Endothelial cell of umbilical vein (primary cell): ENCODE measurements around the gene CMSS1. TPM values are rescaled to one million over a fixed set of nuclear protein-coding genes. Genes with fewer than 3 reads are reported as not detected.

Source experiments
- BruUV-seq: library from RNA; stranded (reverse); fragments of 400-500 nt; replicated peaks from 2 replicates; lab custom pipeline; 2021; lab: Mats Ljungman, UMichigan
- CTCF ChIA-PET: fragments of 300-600, 350-600 bp; sonication (Branson Sonifier 250); formaldehyde crosslinking; loops from one replicate; lab custom pipeline; 2021; ENCODE audit warnings: antibody characterized with exemption, inconsistent platforms; lab: Charles Lee
- POLR2A ChIA-PET: fragments of 300-600, 350-600 bp; sonication (Branson Sonifier 250); formaldehyde crosslinking; loops from one replicate; lab custom pipeline; 2021; ENCODE audit warnings: antibody characterized with exemption, inconsistent platforms; lab: Charles Lee
- DNase-seq: peaks from one replicate; pipeline ENCODE4 v3.0.0-alpha.2; 2011; ENCODE audit warnings: low read depth, low spot score
- FAIRE-seq: peaks from 2 replicates; lab custom pipeline; 2011; peaks lifted over from hg19 to GRCh38; lab: Jason Lieb, UNC
- H2AFZ ChIP-seq: 2 replicates; pipeline ENCODE4 v1.6.0; 2012; ENCODE audit warnings: low read depth, low read length, control low read depth, inconsistent platforms
- H3K27ac ChIP-seq: 2 replicates; pipeline ENCODE4 v1.5.1; 2011; ENCODE audit warnings: low read depth, mild to moderate bottlenecking, control low read depth, low read length, moderate library complexity; ENCODE audit not compliant: insufficient read depth
- H3K27me3 ChIP-seq, 2 experiments: 2 replicates each; pipeline versions ENCODE4 v1.6.0 to v1.6.1; 2011; ENCODE audit warnings: low read length in 2 of 2, mixed read lengths in 1 of 2; ENCODE audit not compliant: control insufficient read depth in 2 of 2, insufficient read depth in 2 of 2
- H3K36me3 ChIP-seq, 2 experiments: 2 replicates in 1 of 2; 3 replicates in 1 of 2; pipeline ENCODE4 v1.5.1; 2011; ENCODE audit warnings: low read length in 2 of 2, mild to moderate bottlenecking in 1 of 2, moderate library complexity in 1 of 2; ENCODE audit not compliant: control insufficient read depth in 2 of 2, insufficient read depth in 2 of 2; ENCODE audit errors: extremely low read depth in 1 of 2
- H3K4me1 ChIP-seq: 3 replicates; pipeline ENCODE4 v1.5.1; 2011; ENCODE audit warnings: mild to moderate bottlenecking, low read length; ENCODE audit not compliant: control insufficient read depth, insufficient read depth; ENCODE audit errors: extremely low read depth
- H3K4me2 ChIP-seq: 2 replicates; pipeline ENCODE4 v1.6.1; 2011; ENCODE audit warnings: low read length, control low read depth, mixed read lengths; ENCODE audit not compliant: insufficient read depth
- H3K4me3 ChIP-seq, 3 experiments: fragments of 200-600 bp in 1 of 3; sonication (generic), shearing (Covaris generic) in 1 of 3; replicated peaks in 1 of 3; 2 replicates each; pipeline ENCODE4 v1.5.1; 2011 to 2016; ENCODE audit warnings: control low read depth in 3 of 3, low read length in 3 of 3, mild to moderate bottlenecking in 2 of 3, inconsistent platforms in 1 of 3, low read depth in 1 of 3, moderate library complexity in 1 of 3; ENCODE audit not compliant: insufficient read depth in 1 of 3
- H3K79me2 ChIP-seq: 2 replicates; pipeline ENCODE4 v1.6.0; 2012; ENCODE audit warnings: low read length, inconsistent platforms; ENCODE audit not compliant: control insufficient read depth, insufficient read depth
- H3K9ac ChIP-seq: replicated peaks from 2 replicates; pipeline ENCODE3; 2011; ENCODE audit warnings: low read length, control low read depth; ENCODE audit not compliant: insufficient read depth; ENCODE audit errors: extremely low read depth
- H3K9me1 ChIP-seq: replicated peaks from 3 replicates; pipeline ENCODE4 v1.6.0; 2011; ENCODE audit warnings: mild to moderate bottlenecking, low read length; ENCODE audit not compliant: control insufficient read depth, insufficient read depth; ENCODE audit errors: extremely low read depth
- H3K9me3 ChIP-seq: replicated peaks from 2 replicates; pipeline ENCODE4 v1.5.1; 2012; ENCODE audit warnings: low read length, inconsistent platforms; ENCODE audit not compliant: control insufficient read depth, insufficient read depth
- H4K20me1 ChIP-seq: replicated peaks from 2 replicates; pipeline ENCODE3; 2011; ENCODE audit warnings: mild to moderate bottlenecking, low read length; ENCODE audit not compliant: control insufficient read depth, insufficient read depth; ENCODE audit errors: extremely low read depth
- CTCF ChIP-seq, 2 donors: IDR thresholded peaks; 1 replicate in 1 of 2; 2 replicates in 1 of 2; pipeline ENCODE4 v1.5.1; 2011; ENCODE audit warnings: low read length in 2 of 2, mild to moderate bottlenecking in 2 of 2, moderate library complexity in 2 of 2, control low read depth in 1 of 2, inconsistent platforms in 1 of 2, low read depth in 1 of 2; ENCODE audit not compliant: insufficient read depth in 1 of 2; ENCODE audit errors: extremely low read depth in 1 of 2
- EZH2 ChIP-seq: IDR thresholded peaks from 2 replicates; pipeline ENCODE4 v1.6.1; 2012; ENCODE audit warnings: borderline replicate concordance, low read depth, mild to moderate bottlenecking, moderate library complexity, low read length, inconsistent platforms; ENCODE audit not compliant: severe bottlenecking
- FOS ChIP-seq: IDR thresholded peaks from 2 replicates; pipeline ENCODE4 v1.6.1; 2011; ENCODE audit warnings: mild to moderate bottlenecking, low read length, moderate library complexity, borderline replicate concordance; ENCODE audit not compliant: insufficient read depth
- GATA2 ChIP-seq: IDR thresholded peaks from 2 replicates; pipeline ENCODE4 v1.7.0; 2011; ENCODE audit warnings: low read depth, mild to moderate bottlenecking, moderate library complexity, mixed read lengths, low read length; ENCODE audit not compliant: insufficient read length, insufficient read depth
- JUN ChIP-seq: IDR thresholded peaks from 2 replicates; pipeline ENCODE4 v1.6.1; 2011; ENCODE audit warnings: borderline replicate concordance, low read depth; ENCODE audit not compliant: insufficient read length, insufficient read depth
- MAX ChIP-seq: IDR thresholded peaks from 2 replicates; pipeline ENCODE4 v1.6.1; 2011; ENCODE audit not compliant: insufficient read depth, insufficient read length
- MYC ChIP-seq: IDR thresholded peaks from one replicate; pipeline ENCODE4 v1.6.1; 2011; ENCODE audit warnings: mild to moderate bottlenecking, low read depth, low read length
- POLR2A ChIP-seq: IDR thresholded peaks from 2 replicates; pipeline ENCODE4 v1.6.1; 2012; ENCODE audit warnings: low read depth, mild to moderate bottlenecking, control low read depth, low read length
- POLR2AphosphoS5 ChIP-seq: IDR thresholded peaks from 2 replicates; pipeline ENCODE4 v1.6.1; 2012; ENCODE audit warnings: low read depth, mild to moderate bottlenecking, control low read depth, low read length, moderate library complexity; ENCODE audit not compliant: insufficient read depth
- dilution Hi-C: fragments of 300-500 bp; cut with MboI; formaldehyde crosslinking; loops from one replicate; pipeline ENCODE4 v1.15.0; 2019; ENCODE audit warnings: low sequenced_read_pairs; ENCODE audit not compliant: extremely low pct_ligation_motif_present
- intact Hi-C: fragments of 100-400 bp; cut with micrococcal nuclease; formaldehyde crosslinking; loops from one replicate; pipeline ENCODE4 v1.10.0; 2022
- polyA plus RNA-seq, 4 experiments: library from polyadenylated mRNA; depleted of rRNA in 3 of 4; stranded (reverse) in 3 of 4; unstranded in 1 of 4; fragments of >200 nt; gene quantifications; 2 replicates each; pipeline versions ENCODE4 v1.2.1 to v1.2.3, GENCODE V29; 2011 to 2012; ENCODE audit warnings: missing spikeins in 1 of 4
- total RNA-seq: library from RNA; stranded (reverse); gene quantifications from 2 replicates; pipeline ENCODE4 v1.2.3, GENCODE V29; 2021

CMSS1 gene
- total and polyA plus RNA-seq, 2 donors (not counting 3 experiments of a cell fraction or from before 2014, with no cell fraction given), result 9.7 to 60.6 TPM

- no TSS peak for BruUV-seq
- Histone ChIP-seq H4K20me1 (no peaks in the 10 kb centered on the region), H3K79me2 (no peaks in the 10 kb centered on the region), H3K4me3 (no peak overlapping the region), H3K36me3 (no peaks in the 10 kb centered on the region), H3K27ac (no peak overlapping the region), H3K4me1 (peaks cover 8% of the 10 kb centered on the region), H2AFZ (no peak overlapping the region), H3K27me3 (no peaks in the 10 kb centered on the region), H3K9me1 (no peaks in the 10 kb centered on the region), H3K9me3 (no peaks in the 10 kb centered on the region), H3K4me2 (no peak overlapping the region), H3K9ac (no peak overlapping the region)
- no peak for TF ChIP-seq FOS
- TF ChIP-seq EZH2, result no peak
- TF ChIP-seq POLR2AphosphoS5, result no peak
- no peak for TF ChIP-seq GATA2
- no peak for TF ChIP-seq CTCF (IDR thresholded peaks at IDR 0.05; ENCODE audit: extremely low read depth in 1 of 2, insufficient read depth in 1 of 2, low read depth in 1 of 2, low read length in 2 of 2)
- no peak for TF ChIP-seq POLR2A
- TF ChIP-seq MYC, result no peak
- no peak for TF ChIP-seq MAX
- no peak for TF ChIP-seq JUN
- intact Hi-C loops (no loop called here), dilution Hi-C loops (no loop called here)
- ChIA-PET CTCF (interaction anchor here (1.0 to 1.4 kb wide), 2 partner anchors 43 to 142 kb away, joined by 3 to 4 read pairs; no protein-coding TSS in a partner anchor), POLR2A (no interaction called here)
- no peak for FAIRE-seq
- no peak for DNase-seq
Measured at GRCh38 chr3:100111728-100112127, 294.1 kb downstream of the CMSS1 start.
